Measurements from ENCODE around the gene DUSP8. TPM values are rescaled to one million over a fixed set of nuclear protein-coding genes. Genes with fewer than 3 reads are reported as not detected.

DUSP8 gene
- polyA plus RNA-seq, 2 of the 4 experiments (the other 2 are of a cell fraction) = 0.72 to 2.6 TPM

DNA sequence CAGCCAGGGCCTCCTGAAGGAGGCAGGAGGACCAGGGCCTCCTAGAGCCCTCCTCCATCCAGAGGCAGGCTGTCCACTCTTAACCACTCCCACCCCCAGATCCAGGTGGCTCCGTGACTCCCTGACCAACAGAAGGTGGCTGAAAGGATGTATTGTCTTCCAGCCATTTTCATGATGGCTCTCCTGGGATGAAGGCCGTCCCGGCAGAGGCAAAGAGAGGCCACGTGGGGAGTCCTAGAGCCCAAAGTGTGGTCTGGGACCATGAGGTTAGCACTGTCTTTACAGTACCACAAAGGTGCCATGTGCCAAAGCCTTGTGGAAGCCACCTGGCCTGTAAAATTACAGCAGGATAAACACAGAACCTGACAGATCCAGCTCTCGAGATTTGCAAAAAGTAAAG lies 42.3 kb downstream of the DUSP8 start:
- Histone ChIP-seq H3K9me3 (no peaks in the 10 kb centered on the region), H3K4me3 (no peak overlapping the region), H3K27ac (no peak overlapping the region), H3K4me2 (no peak overlapping the region), H3K4me1 (no peaks in the 10 kb centered on the region)
- TF ChIP-seq ZC3H11A (IDR thresholded peaks at IDR 0.05) (no peak), RCOR1 (IDR thresholded peaks at IDR 0.05; ENCODE audit: low read depth, low read length) (no peak), FOXS1 (CRISPR knock-in tag; IDR thresholded peaks at IDR 0.05) (no peak), FOSB (CRISPR knock-in tag; IDR thresholded peaks at IDR 0.05) (no peak), PHF8 (IDR thresholded peaks at IDR 0.05; ENCODE audit: borderline replicate concordance, low read depth) (no peak), HOXB13 (CRISPR knock-in tag; IDR thresholded peaks at IDR 0.05; ENCODE audit: low read depth) (no peak), POLR2A (IDR thresholded peaks at IDR 0.05; ENCODE audit: low read length) (no peak), SREBF2 (IDR thresholded peaks at IDR 0.05) (no peak), CHD4 (IDR thresholded peaks at IDR 0.05; ENCODE audit: borderline replicate concordance) (no peak), ZNF302 (CRISPR knock-in tag; IDR thresholded peaks at IDR 0.05) (no peak), BHLHE40 (IDR thresholded peaks at IDR 0.05; ENCODE audit: low read depth, low read length) (no peak), EP300 (IDR thresholded peaks at IDR 0.05) (no peak)
- TF ChIP-seq, protein P1, sequence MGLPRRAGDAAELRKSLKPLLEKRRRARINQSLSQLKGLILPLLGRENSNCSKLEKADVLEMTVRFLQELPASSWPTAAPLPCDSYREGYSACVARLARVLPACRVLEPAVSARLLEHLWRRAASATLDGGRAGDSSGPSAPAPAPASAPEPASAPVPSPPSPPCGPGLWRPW (IDR thresholded peaks at IDR 0.05) = no peak
- TF ChIP-seq, protein P2, sequence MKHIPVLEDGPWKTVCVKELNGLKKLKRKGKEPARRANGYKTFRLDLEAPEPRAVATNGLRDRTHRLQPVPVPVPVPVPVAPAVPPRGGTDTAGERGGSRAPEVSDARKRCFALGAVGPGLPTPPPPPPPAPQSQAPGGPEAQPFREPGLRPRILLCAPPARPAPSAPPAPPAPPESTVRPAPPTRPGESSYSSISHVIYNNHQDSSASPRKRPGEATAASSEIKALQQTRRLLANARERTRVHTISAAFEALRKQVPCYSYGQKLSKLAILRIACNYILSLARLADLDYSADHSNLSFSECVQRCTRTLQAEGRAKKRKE (CRISPR knock-in tag; IDR thresholded peaks at IDR 0.05; ENCODE audit: low read depth) = no peak
- DNase-seq (ENCODE audit: low read depth in 1 of 2, low spot score in 1 of 2) (no peak), FAIRE-seq (no peak), ATAC-seq (no peak)
- POLR2A ChIA-PET = no interaction called here
- CTCF ChIA-PET = interaction anchor here (1.0 to 8.1 kb wide), 2 partner anchors 15 to 415 kb away, joined by 3 to 58 read pairs; no protein-coding TSS in a partner anchor
- 88% methylated on average over 5 of the region's 5 CpGs for WGBS (ENCODE audit: missing lambda C conversion rate)

- ChIA-PET CTCF (interaction anchor here (1.0 to 8.1 kb wide), 2 partner anchors 14 to 415 kb away, joined by 3 to 58 read pairs; no protein-coding TSS in a partner anchor), POLR2A (no interaction called here)
Measured at GRCh38 chr11:1529286-1529685, 42.8 kb downstream of the DUSP8 start.

DNA sequence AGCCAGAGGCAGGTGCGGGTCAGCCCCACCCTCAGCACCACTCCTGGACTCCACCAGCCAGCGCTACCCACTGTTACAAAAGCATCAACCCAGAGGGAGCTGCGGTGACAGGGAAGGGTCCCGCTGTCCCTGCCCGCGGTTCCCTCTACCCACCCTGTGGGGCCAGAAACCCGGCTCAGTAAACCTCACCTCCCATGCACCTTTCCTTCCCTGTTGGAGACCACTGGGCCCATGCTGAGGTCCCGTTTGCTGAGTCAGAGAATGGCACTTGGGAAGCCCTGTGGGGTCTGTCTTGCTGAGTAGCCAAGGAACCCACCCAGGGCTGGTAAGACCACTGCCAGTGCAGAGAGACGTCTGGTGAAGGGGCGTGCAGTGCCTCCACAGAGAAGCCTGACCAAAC lies 43.4 kb downstream of the DUSP8 start:
- CTCF ChIA-PET = interaction anchor here (0.6 to 8.1 kb wide), 3 partner anchors 14 to 216 kb away, joined by 3 to 58 read pairs (median 8); no protein-coding TSS in a partner anchor
- WGBS (ENCODE audit: missing lambda C conversion rate) = 90% methylated on average over 9 of the region's 10 CpGs
- ATAC-seq = no peak

More at GRCh38 chr11:1529286-1529685, 42.8 kb downstream of the DUSP8 start:
- no peak overlapping the region for H3K27ac ChIP-seq
- no peaks in the 10 kb centered on the region for H3K4me1 ChIP-seq
- no peak overlapping the region for H3K4me3 ChIP-seq
- H3K4me2 ChIP-seq = no peak overlapping the region
- no peaks in the 10 kb centered on the region for H3K9me3 ChIP-seq
- 94% methylated on average over 13 of the region's 17 CpGs for WGBS (ENCODE audit: missing lambda C conversion rate)
- TF ChIP-seq NPAS2 (CRISPR knock-in tag; IDR thresholded peaks at IDR 0.05; ENCODE audit: borderline replicate concordance) (no peak), HEYL (CRISPR knock-in tag; IDR thresholded peaks at IDR 0.05) (no peak), MAZ (IDR thresholded peaks at IDR 0.05; ENCODE audit: borderline replicate concordance, low read depth, low read length) (no peak), HOXB13 (CRISPR knock-in tag; IDR thresholded peaks at IDR 0.05; ENCODE audit: low read depth) (no peak), HOXB5 (CRISPR knock-in tag; IDR thresholded peaks at IDR 0.05) (no peak), GATA3 (IDR thresholded peaks at IDR 0.05; ENCODE audit: borderline replicate concordance) (no peak)
- TF ChIP-seq, protein P3, sequence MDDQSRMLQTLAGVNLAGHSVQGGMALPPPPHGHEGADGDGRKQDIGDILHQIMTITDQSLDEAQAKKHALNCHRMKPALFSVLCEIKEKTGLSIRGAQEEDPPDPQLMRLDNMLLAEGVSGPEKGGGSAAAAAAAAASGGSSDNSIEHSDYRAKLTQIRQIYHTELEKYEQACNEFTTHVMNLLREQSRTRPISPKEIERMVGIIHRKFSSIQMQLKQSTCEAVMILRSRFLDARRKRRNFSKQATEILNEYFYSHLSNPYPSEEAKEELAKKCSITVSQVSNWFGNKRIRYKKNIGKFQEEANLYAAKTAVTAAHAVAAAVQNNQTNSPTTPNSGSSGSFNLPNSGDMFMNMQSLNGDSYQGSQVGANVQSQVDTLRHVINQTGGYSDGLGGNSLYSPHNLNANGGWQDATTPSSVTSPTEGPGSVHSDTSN (IDR thresholded peaks at IDR 0.05) = no peak
- FAIRE-seq = no peak
- DNase-seq (ENCODE audit: low read depth in 1 of 2, low spot score in 1 of 2) = no peak
- no peak for ATAC-seq

More for the DNA sequence above, 43.4 kb downstream of the DUSP8 start:
- no peak for FAIRE-seq
- no peak for TF ChIP-seq ZFP36 (IDR thresholded peaks at IDR 0.05; ENCODE audit: borderline replicate concordance, partially characterized antibody)
- no peak for TF ChIP-seq HOXA7 (CRISPR knock-in tag; IDR thresholded peaks at IDR 0.05)
- TF ChIP-seq GATA3 (IDR thresholded peaks at IDR 0.05; ENCODE audit: borderline replicate concordance) = no peak
- no peak for TF ChIP-seq RARB (CRISPR knock-in tag; IDR thresholded peaks at IDR 0.05)
- TF ChIP-seq CBX8 (IDR thresholded peaks at IDR 0.05) = no peak
- TF ChIP-seq FOSL2 (IDR thresholded peaks at IDR 0.05) = no peak
- TF ChIP-seq FOSL2 (CRISPR knock-in tag; IDR thresholded peaks at IDR 0.05) = no peak
- TF ChIP-seq CHD2 (IDR thresholded peaks at IDR 0.05; ENCODE audit: low read length, partially characterized antibody) = no peak
- TF ChIP-seq, protein P3 (IDR thresholded peaks at IDR 0.05) = no peak
- TF ChIP-seq ESRRA (IDR thresholded peaks at IDR 0.05; ENCODE audit: borderline replicate concordance, low read length) = no peak
- H3K27ac ChIP-seq = no peak overlapping the region
- POLR2A ChIA-PET = no interaction called here
- H3K4me3 ChIP-seq = no peak overlapping the region
- no peaks in the 10 kb centered on the region for H3K4me1 ChIP-seq
- no peak overlapping the region for H3K4me2 ChIP-seq
- no peak for DNase-seq (ENCODE audit: low read depth in 1 of 2, low spot score in 1 of 2)
- no peaks in the 10 kb centered on the region for H3K9me3 ChIP-seq

Measured in A549 (cell line).